ENCODE results near the gene ERVK3-1. TPM values are rescaled to one million over a fixed set of nuclear protein-coding genes. Genes with fewer than 3 reads are reported as not detected.

The ERVK3-1 gene
- total RNA-seq, 2 donors from 2014 or later, result 17.7 to 25.0 TPM

GRCh38 chr19:58354478-58355030, 49.4 kb downstream of the ERVK3-1 start:
- intact Hi-C loops (cut with DNase I), result no loop called here
- peak; percentile 23 for DNase-seq (ENCODE audit: low spot score)

- no peak for DNase-seq (ENCODE audit: low spot score)
- intact Hi-C loops (cut with DNase I), result no loop called here
Observed at GRCh38 chr19:58355215-58355796, 50.1 kb downstream of the ERVK3-1 start.

- no peak for DNase-seq (ENCODE audit: low spot score)
- intact Hi-C loops (cut with DNase I), result no loop called here
Observed at GRCh38 chr19:58355908-58356765, 51.0 kb downstream of the ERVK3-1 start.

- intact Hi-C loops (cut with DNase I), result no loop called here
- no peak for DNase-seq (ENCODE audit: low spot score)
Observed at GRCh38 chr19:58356766-58357480, 51.7 kb downstream of the ERVK3-1 start.

- no peak for DNase-seq (ENCODE audit: low spot score)
- intact Hi-C loops (cut with DNase I), result no loop called here
Observed at GRCh38 chr19:58357481-58358145, 52.4 kb downstream of the ERVK3-1 start.

- peak; percentile 88 for DNase-seq (ENCODE audit: low spot score)
- intact Hi-C loops (cut with DNase I), result loop anchor here in 1 of 2 donors (10.0 kb wide), 1 partner anchor 1677 kb away; no protein-coding TSS in a partner anchor
Observed at GRCh38 chr19:58361900-58362271, 56.7 kb downstream of the ERVK3-1 start.

GRCh38 chr19:58362272-58362994, 57.3 kb downstream of the ERVK3-1 start, which contains the start of gene ZNF497:
Gene ZNF497 (minus strand): TSS chr19:58362751. CDS start chr19:58357635, 5,116 bp downstream.
- intact Hi-C loops (cut with DNase I), result loop anchor here in 1 of 2 donors (10.0 kb wide), 1 partner anchor 1678 kb away; no protein-coding TSS in a partner anchor
- peak; percentile 99 for DNase-seq (ENCODE audit: low spot score)

- no peak for DNase-seq (ENCODE audit: low spot score)
- intact Hi-C loops (cut with DNase I), result loop anchor here in 1 of 2 donors (10.0 kb wide), 1 partner anchor 1679 kb away; no protein-coding TSS in a partner anchor
Observed at GRCh38 chr19:58364146-58364545, 59.0 kb downstream of the ERVK3-1 start.

Small RNA genes lying within 50 kb of the gene (microRNA-seq; reads per million reads assigned to microRNA genes)
- 0 reads per million in 2 donors for gene MIR6806 (ENCODE audit: borderline microRNAs expressed in 2 of 2)

Other genes with a start within 250 kb of the ERVK3-1 start
- gene ZNF135, start 246.1 kb upstream of the ERVK3-1 start, total RNA-seq, result 1 to 10 TPM; 4.1 to 5.5 TPM
- 10 to 100 TPM; 45.3 to 62.3 TPM for gene ZSCAN18, start 207.1 kb upstream of the ERVK3-1 start, total RNA-seq
- 1 to 10 TPM; 6.1 to 8.9 TPM for gene ZNF329, start 154.6 kb upstream of the ERVK3-1 start, total RNA-seq
- 10 to 100 TPM; 15.2 to 15.9 TPM for gene ZNF274, start 122.3 kb upstream of the ERVK3-1 start, total RNA-seq
- gene ZNF544, start 76.5 kb upstream of the ERVK3-1 start, total RNA-seq, result 10 to 100 TPM; 12.2 to 15.8 TPM
- gene ZNF8, start 26.4 kb upstream of the ERVK3-1 start, total RNA-seq, result 1 to 10 TPM; 5.1 to 5.5 TPM
- 1 to 10 TPM; 2.5 to 2.6 TPM for gene ZSCAN22, start 21.6 kb downstream of the ERVK3-1 start, total RNA-seq
- 10 to 100 TPM; 11.7 to 17.5 TPM for gene A1BG, start 48.1 kb downstream of the ERVK3-1 start, total RNA-seq
- gene ZNF497, start 57.4 kb downstream of the ERVK3-1 start, total RNA-seq, result under 1 TPM; 0.14 to 0.69 TPM
- gene ZNF837, start 75.7 kb downstream of the ERVK3-1 start, total RNA-seq, result 1 to 10 TPM in 1 of 2 donors, under 1 TPM in 1; 0.86 to 1.0 TPM
- gene RPS5, start 81.9 kb downstream of the ERVK3-1 start, total RNA-seq, result 100 to 1,000 TPM; 714 to 768 TPM
- not detected for gene RNF225, start 90.3 kb downstream of the ERVK3-1 start, total RNA-seq
- gene ZNF584, start 103.3 kb downstream of the ERVK3-1 start, total RNA-seq, result 10 to 100 TPM in 1 of 2 donors, 1 to 10 TPM in 1; 7.3 to 11.7 TPM
- gene ZNF132, start 134.8 kb downstream of the ERVK3-1 start, total RNA-seq, result 1 to 10 TPM; 2.9 to 3.8 TPM
- gene ZNF324B, start 146.2 kb downstream of the ERVK3-1 start, total RNA-seq, result 1 to 10 TPM; 5.1 to 5.4 TPM
- 1 to 10 TPM; 7.0 to 7.8 TPM for gene ZNF324, start 161.7 kb downstream of the ERVK3-1 start, total RNA-seq
- 1 to 10 TPM; 4.8 to 6.0 TPM for gene ZNF446, start 171.0 kb downstream of the ERVK3-1 start, total RNA-seq
- 1 to 10 TPM; 7.6 to 7.9 TPM for gene SLC27A5, start 206.6 kb downstream of the ERVK3-1 start, total RNA-seq
- 10 to 100 TPM; 11.8 to 12.1 TPM for gene ZBTB45, start 214.4 kb downstream of the ERVK3-1 start, total RNA-seq
- 100 to 1,000 TPM; 159 to 168 TPM for gene TRIM28, start 238.7 kb downstream of the ERVK3-1 start, total RNA-seq
- 100 to 1,000 TPM in 1 of 2 donors, 10 to 100 TPM in 1; 96.9 to 103 TPM for gene CHMP2A, start 249.7 kb downstream of the ERVK3-1 start, total RNA-seq

Data from posterior vena cava (tissue), 2 donors.